Activated CD4-positive, alpha-beta T cell treated with anti-CD3 and anti-CD28 coated beads, Interleukin-2, amount 10 ng/mL, durations not matched to agents 24 days and 14 days (primary cell): ENCODE results near the gene TIMP2. TPM values are rescaled to one million over a fixed set of nuclear protein-coding genes. Genes with fewer than 3 reads are reported as not detected.

ENCODE experiments used
- DNase-seq: peaks from one replicate; pipeline ENCODE4 v3.0.0; 2022
- H3K27ac Mint-ChIP-seq: one replicate; pipeline ENCODE4 v1.8.0; 2022; ENCODE audit warnings: mild to moderate bottlenecking, mixed read lengths
- H3K27me3 Mint-ChIP-seq: one replicate; pipeline ENCODE4 v1.8.0; 2022; ENCODE audit warnings: mixed read lengths
- H3K36me3 Mint-ChIP-seq: one replicate; pipeline ENCODE4 v1.8.0; 2022; ENCODE audit warnings: low read depth, mild to moderate bottlenecking, mixed read lengths
- H3K4me1 Mint-ChIP-seq: one replicate; pipeline ENCODE4 v1.8.0; 2021; ENCODE audit warnings: mixed read lengths
- H3K4me3 Mint-ChIP-seq: one replicate; pipeline ENCODE4 v1.8.0; 2022; ENCODE audit warnings: mild to moderate bottlenecking, moderate library complexity, mixed read lengths
- H3K9me3 Mint-ChIP-seq: one replicate; pipeline ENCODE4 v1.8.0; 2021; ENCODE audit warnings: mixed read lengths
- intact Hi-C: fragments of 100-400 bp; cut with micrococcal nuclease; formaldehyde crosslinking; loops from one replicate; pipeline ENCODE4 v1.15.1; 2023
- total RNA-seq: library from RNA; stranded (reverse); gene quantifications from 2 replicates; pipeline ENCODE4 v1.2.3, GENCODE V29; 2022

The TIMP2 gene
- total RNA-seq, 1 donor from 2014 or later = 0.54 TPM

DNA sequence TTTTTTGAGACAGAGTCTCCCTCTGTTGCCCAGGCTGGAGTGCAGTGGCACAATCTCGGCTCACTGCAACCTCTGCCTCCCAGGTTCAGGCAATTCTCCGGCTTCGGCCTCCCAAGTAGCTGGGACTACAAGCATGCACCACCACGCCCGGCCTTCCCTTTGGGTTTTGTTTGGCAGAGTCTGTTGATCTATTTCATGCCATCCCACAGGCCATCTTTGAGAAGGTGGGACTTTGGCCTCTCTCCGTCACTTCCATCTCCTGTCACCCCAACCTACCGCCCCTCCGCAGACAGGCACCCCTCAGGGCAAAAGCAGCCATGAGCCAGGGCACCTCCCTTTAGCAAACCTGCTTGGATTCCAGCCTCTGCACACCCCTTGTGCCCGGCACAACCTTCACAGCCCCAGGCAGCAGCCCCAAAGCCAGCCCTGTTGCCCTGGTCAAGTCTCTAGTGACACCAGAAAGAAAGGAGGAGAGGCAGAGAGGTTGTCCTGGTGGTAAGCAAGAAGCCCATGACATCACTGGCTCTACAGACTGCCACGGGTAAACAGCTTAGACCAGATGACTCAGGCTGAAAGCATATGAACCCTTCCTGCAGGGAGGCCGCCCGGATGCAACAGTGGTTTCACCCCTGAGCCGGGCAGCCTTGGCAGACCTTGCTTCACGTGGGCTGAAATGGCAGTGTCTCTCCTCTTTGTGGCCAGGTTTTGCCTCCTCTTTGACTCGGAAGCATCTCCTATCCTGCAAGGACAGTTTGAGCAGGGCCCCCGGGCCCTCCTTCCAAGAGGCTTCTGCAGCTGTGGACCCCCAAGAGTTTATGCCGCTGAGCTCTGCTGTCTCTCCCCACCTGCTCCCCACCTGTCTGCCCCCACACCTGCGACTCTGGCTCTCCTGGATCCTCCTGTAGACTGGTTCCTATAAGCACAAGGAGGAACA lies 8.1 kb upstream of the TIMP2 start:
- no peaks in the 10 kb centered on the region for H3K36me3 Mint-ChIP-seq
- H3K4me1 Mint-ChIP-seq = peaks cover 7% of the 10 kb centered on the region
- intact Hi-C loops = no loop called here
- H3K9me3 Mint-ChIP-seq = no peaks in the 10 kb centered on the region
- H3K27me3 Mint-ChIP-seq = peaks cover 7% of the 10 kb centered on the region
- H3K4me3 Mint-ChIP-seq = peak overlapping the region; percentile 22
- peak overlapping the region; percentile 64 for H3K27ac Mint-ChIP-seq
- peak; percentile 80 for DNase-seq

DNA sequence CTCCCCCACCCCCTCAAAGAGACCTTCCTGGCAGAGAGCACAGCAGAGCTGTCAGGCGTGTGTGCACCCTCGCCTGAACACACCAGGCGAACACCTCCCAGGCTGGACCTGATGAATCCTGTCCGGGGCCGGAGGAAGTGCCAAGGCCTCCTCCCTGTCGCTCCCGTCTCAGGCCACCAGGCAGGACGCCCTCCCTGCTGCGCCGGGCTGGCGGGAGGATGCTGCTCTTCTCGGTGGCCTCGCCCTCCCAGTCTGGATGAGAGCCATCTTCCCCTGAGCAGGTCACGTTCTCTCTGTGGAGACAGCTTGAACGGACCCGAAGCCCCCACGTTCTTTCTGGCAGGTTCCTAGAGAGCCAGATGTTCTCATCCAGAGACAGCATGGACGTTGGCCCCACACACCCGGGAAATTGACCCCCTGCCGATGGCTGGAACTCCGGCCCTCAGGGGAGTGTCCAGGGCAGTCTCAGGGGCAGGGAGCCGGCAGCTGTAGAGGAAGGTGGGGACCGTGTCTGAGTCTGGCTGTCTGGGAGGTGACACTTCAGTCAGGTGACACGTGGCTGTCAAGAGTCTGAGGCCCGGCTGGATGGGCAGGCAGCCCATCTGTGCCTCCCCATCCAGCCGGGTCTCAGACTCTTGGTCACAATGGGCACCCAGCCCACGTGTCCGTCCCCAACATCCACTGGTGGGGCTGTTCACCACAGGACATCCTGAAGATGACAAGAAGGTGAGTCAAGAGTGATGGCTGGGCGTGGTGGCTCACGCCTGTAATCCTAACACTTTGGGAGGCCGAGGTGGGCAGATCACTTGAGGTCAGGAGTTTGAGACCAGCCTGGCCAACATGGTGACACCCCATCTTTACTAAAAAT lies 5.0 kb upstream of the TIMP2 start:
- Mint-ChIP-seq H3K27me3 (peaks cover 20% of the 10 kb centered on the region), H3K27ac (no peak overlapping the region), H3K9me3 (no peaks in the 10 kb centered on the region), H3K4me3 (no peak overlapping the region), H3K4me1 (peaks cover 7% of the 10 kb centered on the region), H3K36me3 (no peaks in the 10 kb centered on the region)
- intact Hi-C loops = no loop called here
- DNase-seq = no peak

DNA sequence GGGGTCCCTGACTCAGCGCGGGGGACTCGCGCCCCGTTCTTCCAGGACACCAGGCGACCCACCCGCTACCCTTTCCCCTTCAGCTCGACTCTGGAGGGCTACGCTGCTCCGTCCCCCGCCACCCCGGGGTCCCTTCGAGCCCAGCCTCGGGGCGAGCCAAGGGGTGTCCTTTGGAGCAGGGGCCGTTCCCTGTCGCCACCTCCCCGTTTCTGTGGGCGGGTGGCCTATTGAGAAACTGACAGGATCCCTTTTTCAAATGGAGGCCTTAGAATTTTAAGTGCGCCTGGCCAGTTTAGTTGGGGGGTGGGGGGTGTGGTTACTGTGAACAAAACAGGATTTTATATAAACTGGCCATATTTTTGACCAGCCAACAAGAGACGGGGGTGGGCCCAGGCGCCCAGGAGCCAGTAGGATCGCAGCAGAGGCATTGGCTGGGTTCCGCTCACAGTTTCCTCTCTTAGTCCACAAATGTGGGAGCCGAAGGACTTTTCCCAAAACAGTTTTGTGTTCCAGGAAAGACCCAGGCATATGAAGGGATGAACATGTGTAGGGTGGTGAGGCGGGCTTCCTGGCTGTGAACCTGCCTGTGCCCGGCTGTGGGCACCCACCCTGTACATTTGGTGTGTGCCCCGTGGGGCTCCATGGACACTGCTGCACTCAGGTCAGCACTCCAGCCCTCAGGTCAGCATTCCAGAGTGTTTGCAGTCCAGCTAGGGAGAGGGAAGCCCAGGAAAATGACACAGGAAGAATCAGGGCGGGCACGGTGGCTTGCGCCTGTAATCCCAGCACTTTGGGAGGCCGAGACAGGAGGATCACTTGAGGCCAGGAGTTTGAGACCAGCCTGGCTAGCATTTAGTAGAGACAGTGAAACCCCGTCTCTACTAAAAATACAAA lies 722 bp upstream of the TIMP2 start:
- H3K4me3 Mint-ChIP-seq = no peak overlapping the region
- H3K36me3 Mint-ChIP-seq = no peaks in the 10 kb centered on the region
- peaks cover 8% of the 10 kb centered on the region for H3K4me1 Mint-ChIP-seq
- H3K27ac Mint-ChIP-seq = no peak overlapping the region
- DNase-seq = no peak
- peaks cover 28% of the 10 kb centered on the region for H3K27me3 Mint-ChIP-seq
- H3K9me3 Mint-ChIP-seq = no peaks in the 10 kb centered on the region
- intact Hi-C loops = loop anchor here (2.0 kb wide), 1 partner anchor 59 kb away; no protein-coding TSS in a partner anchor

DNA sequence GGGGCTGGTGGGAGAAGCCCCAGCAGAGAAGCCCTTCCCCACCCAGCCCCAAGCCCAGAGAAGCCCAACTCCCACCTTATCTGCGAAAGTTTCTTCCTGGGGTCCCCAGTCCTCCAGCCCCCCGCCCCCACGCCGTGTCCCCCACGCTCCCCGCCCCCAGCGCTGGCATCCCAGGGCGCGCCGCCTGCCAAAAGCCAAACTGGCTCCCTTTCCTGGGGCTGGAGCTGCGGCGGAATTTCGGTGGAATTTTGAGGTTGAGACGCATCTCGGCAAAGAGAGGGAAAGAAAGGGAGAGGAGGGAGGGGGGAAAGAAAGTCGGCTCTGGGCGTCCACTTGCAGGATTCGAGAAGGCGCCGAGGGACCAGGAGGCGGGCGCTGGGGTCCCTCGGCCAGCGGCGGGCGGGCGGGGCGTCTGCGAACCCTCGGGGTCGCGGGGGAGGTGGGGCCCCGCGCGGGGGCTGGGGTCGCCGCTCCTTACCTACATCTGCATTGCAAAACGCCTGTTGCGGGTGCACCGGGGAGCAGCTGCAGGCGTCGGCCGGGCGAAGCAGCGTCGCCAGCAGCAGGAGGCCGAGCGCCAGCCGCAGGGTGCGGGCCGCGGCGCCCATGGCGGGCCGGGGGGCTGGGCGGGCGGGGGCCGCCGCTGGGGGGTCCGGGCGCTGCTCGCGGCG lies 571 bp downstream of the TIMP2 start:
- peaks cover 28% of the 10 kb centered on the region for H3K27me3 Mint-ChIP-seq
- H3K4me1 Mint-ChIP-seq = peaks cover 8% of the 10 kb centered on the region
- intact Hi-C loops = loop anchor here (2.0 kb wide), 1 partner anchor 58 kb away; no protein-coding TSS in a partner anchor
- no peaks in the 10 kb centered on the region for H3K9me3 Mint-ChIP-seq
- H3K4me3 Mint-ChIP-seq = peak overlapping the region; percentile 70
- H3K27ac Mint-ChIP-seq = no peak overlapping the region
- H3K36me3 Mint-ChIP-seq = no peaks in the 10 kb centered on the region
- DNase-seq = peak; percentile 60

DNA sequence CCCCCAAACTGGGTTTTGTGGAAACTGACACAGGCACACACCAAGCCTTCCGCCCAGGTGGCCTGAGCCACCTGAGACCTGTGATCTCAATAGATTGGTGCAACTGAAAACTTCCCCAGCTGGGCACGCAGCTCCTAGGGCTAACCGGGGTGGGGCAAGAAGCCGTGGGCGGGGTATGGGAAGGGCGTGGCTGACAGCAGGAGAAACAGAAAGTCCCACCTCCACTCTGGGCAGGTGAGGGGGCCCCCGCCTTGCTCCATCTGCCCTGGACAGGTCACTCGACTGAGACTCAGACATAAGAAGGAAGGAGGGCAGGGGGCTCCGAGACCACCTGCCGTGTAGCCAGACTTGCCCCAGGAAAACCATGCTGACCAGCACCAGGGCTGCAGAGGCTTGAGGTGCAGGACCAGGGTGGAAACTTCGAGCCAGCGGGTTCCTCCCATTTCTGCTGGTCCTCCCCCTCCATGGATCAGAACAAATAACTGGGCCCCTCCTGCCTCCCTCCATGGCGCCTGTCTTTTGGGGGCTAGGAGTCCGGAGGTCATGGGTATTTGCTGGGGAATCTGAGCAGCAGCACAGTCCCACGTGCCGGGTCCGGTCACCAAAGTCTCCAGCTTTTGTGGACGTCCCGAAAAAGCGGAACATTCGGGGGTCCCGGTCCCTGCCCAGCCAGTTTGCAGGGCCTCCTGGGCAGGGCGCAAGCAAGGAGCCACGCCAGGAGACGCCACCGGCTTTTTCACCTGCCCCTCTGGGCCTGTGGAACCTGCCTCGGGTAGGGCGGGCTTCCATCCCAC lies 1.3 kb downstream of the TIMP2 start:
- intact Hi-C loops = loop anchor here (2.0 kb wide), 1 partner anchor 57 kb away; no protein-coding TSS in a partner anchor
- peaks cover 8% of the 10 kb centered on the region for H3K4me1 Mint-ChIP-seq
- peak; percentile 90 for DNase-seq
- no peaks in the 10 kb centered on the region for H3K9me3 Mint-ChIP-seq
- peak overlapping the region; percentile 70 for H3K4me3 Mint-ChIP-seq
- H3K36me3 Mint-ChIP-seq = no peaks in the 10 kb centered on the region
- H3K27ac Mint-ChIP-seq = no peak overlapping the region
- peaks cover 27% of the 10 kb centered on the region for H3K27me3 Mint-ChIP-seq

DNA sequence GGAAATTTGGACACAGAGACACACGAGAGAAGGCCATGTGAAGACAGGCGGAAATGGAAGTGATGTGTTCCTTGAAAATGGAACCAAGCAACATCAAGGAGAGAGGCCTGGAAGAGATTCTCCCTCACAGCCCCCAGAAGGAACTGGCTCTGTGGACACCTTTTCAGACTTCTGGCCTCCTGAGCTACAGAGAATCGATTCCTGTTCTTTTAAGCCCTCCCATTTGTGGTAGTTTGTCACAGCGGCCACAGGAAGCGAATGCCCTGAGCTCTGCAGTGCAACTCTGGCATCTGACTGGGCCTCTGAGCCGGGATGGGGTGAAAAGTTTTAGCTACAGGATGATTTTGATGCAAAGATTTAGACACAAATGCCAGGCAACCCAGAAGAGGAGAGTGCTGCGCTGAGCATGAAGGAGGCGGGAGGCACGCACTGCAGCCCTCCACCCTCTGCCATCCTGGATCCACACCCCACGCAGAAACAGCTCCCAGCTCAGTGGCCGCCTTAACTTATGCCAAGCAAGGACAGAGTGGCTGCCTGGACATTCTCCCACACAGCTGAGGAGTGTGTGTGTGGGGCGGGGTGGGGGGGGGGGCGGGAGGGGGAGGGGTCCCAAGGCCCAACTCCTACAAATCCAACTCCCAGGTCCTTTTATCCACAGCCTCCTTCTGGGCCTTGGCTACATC lies 2.2 kb downstream of the TIMP2 start:
- peaks cover 8% of the 10 kb centered on the region for H3K4me1 Mint-ChIP-seq

DNA sequence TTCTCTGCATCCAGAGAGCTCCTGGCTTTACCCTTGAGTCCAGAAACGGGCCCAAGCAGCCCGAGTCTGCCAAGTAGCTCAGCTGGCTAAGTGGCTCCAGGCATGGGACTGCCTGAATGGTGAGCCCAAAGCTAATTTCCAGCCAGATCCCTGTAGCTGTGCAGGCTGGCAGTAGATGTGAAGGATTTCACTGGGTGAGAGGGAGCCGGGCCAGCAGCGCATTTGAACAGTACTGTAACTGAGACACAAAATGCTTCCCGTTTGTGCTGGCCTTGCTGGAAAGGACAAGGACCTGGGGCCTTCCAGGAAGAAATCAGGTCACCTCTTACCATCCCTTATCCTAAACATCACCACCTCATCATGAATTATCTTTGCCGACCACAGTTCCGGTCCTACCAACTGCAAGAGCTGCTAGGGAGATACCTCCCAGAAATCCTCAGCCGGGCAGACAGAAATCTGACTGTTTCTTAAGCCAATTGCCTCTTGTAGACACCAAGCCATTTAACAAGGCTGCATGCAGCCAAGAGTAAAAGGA lies 3.7 kb downstream of the TIMP2 start:
- Mint-ChIP-seq H3K4me3 (no peak overlapping the region), H3K27ac (no peak overlapping the region), H3K9me3 (no peaks in the 10 kb centered on the region), H3K36me3 (no peaks in the 10 kb centered on the region), H3K4me1 (peaks cover 8% of the 10 kb centered on the region), H3K27me3 (peaks cover 14% of the 10 kb centered on the region)
- no peak for DNase-seq
- intact Hi-C loops = no loop called here

More for the DNA sequence above, 2.2 kb downstream of the TIMP2 start:
- Mint-ChIP-seq H3K27me3 (peaks cover 22% of the 10 kb centered on the region), H3K27ac (no peak overlapping the region), H3K9me3 (no peaks in the 10 kb centered on the region), H3K36me3 (no peaks in the 10 kb centered on the region), H3K4me3 (peak overlapping the region; percentile 40)
- intact Hi-C loops = no loop called here
- DNase-seq = no peak

DNA sequence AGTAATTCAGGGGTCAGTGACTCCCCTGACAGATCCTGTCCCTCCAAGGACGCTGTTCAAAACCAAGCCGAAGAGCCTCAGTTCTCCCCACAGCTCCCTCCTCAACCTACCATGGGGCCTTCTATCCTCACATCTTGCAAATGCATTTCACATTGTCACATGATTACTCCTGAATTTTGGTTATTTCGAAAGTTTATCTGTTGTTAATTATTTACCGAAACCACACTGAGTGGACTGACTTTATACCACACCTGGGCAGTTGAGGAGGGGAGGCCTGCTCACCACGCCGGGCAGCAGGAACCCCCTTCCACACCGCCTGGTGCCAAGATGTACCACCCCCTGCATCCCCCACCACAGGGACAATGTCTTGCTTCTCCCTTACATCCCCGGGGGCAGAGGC lies 4.7 kb downstream of the TIMP2 start:
- Mint-ChIP-seq H3K4me1 (peaks cover 8% of the 10 kb centered on the region), H3K27me3 (peaks cover 11% of the 10 kb centered on the region), H3K4me3 (no peak overlapping the region), H3K9me3 (no peaks in the 10 kb centered on the region), H3K36me3 (no peaks in the 10 kb centered on the region), H3K27ac (no peak overlapping the region)
- DNase-seq = no peak
- intact Hi-C loops = no loop called here

DNA sequence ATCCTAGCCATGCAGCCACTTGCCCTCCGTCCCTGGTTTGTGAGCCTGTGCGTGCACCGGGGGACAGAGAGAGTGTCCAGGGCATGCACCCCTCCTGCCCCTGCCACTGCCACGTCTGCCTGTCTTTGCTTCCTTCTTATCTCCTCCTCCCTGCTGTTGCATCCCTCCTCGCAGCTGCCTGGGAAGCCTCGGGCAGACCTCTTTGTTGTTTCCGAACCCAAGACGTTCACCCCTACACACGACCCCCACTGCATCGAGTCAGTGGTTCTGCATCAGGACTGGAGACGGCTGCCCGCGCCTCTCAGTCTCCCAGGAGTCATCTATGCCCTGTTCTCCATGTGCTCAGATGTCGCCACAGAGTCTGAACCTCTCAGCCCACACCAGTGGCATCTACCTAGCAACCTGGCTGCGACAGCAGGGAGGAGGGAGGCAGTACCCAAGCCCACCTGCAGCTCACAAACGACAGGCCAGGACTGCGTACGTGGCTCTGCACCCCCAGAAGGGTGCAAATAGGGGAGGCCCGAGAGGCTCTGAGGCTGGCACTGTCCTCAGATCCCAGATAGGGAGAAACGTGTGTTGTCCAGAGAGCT lies 5.2 kb downstream of the TIMP2 start:
- Mint-ChIP-seq H3K4me1 (peaks cover 8% of the 10 kb centered on the region), H3K9me3 (no peaks in the 10 kb centered on the region), H3K36me3 (no peaks in the 10 kb centered on the region), H3K27me3 (peaks cover 11% of the 10 kb centered on the region), H3K27ac (no peak overlapping the region), H3K4me3 (no peak overlapping the region)
- intact Hi-C loops = no loop called here
- no peak for DNase-seq

DNA sequence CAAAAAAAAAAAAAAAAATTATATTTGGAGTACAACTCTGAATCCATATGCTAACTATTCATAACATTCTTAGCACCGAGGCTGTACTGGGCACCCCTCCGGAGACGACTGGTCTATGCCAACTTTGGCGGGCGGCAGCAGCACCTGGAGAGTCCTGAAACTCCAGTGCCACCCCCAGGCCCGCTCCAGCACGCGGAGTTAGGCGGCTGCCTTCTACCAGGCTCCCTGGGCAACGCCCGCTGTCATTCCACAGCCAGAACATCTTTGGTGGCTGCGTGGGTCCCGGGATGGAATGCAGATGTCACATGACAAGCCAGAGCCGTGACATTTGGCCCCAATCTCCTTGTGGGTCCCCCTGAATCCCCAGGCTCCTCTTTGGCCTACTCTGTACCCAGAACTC lies 6.2 kb downstream of the TIMP2 start:
- H3K4me3 Mint-ChIP-seq = no peak overlapping the region
- peaks cover 8% of the 10 kb centered on the region for H3K4me1 Mint-ChIP-seq
- H3K27me3 Mint-ChIP-seq = peaks cover 11% of the 10 kb centered on the region
- H3K27ac Mint-ChIP-seq = no peak overlapping the region
- DNase-seq = no peak
- intact Hi-C loops = no loop called here
- H3K9me3 Mint-ChIP-seq = no peaks in the 10 kb centered on the region
- H3K36me3 Mint-ChIP-seq = no peaks in the 10 kb centered on the region

DNA sequence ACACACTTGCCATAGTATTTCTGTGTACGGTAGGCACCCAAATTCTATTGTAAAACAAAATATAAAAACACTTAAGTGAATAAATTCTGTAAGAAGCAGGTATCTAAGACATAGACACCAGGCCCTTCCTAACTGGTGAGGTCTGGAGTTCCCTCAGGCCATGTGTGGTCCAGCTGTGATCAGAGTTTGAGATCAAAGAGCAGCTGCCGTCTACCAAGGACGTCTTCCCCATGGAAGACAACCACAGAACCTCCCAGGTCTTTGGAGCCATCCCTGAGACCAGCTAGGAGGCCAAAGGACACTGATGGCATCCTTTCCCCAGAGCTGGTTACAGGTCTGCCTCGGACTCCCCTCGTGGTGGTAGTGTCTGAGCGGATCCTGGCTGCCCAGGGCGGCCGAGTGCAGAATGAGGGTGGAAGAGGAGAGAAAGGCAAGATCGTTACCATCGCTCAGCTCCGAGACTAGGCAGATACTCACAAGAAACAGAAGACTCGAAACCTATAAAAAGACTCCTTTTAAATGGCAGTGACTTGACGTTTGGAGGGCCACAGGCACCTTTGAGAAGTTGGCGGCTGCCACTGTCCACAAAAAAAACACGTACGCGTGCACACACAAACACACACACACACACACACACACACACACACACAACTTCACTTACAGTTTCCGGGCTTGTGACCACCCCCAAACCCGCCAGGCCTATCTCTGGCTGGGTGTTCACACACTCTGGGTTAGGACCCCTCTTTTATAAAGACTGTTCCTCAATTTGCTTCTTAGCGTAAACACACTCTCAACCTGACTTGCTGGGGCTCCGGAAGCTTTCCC lies 7.5 kb downstream of the TIMP2 start:
- peaks cover 3% of the 10 kb centered on the region for H3K27me3 Mint-ChIP-seq
- H3K9me3 Mint-ChIP-seq = no peaks in the 10 kb centered on the region
- H3K4me1 Mint-ChIP-seq = no peaks in the 10 kb centered on the region
- no peak overlapping the region for H3K27ac Mint-ChIP-seq
- H3K36me3 Mint-ChIP-seq = no peaks in the 10 kb centered on the region
- H3K4me3 Mint-ChIP-seq = no peak overlapping the region
- intact Hi-C loops = no loop called here
- no peak for DNase-seq
